Common myeloid progenitor, CD34-positive (primary cell): ENCODE data around the gene DDN.

Source experiments
- CTCF ChIA-PET: fragments of 350-600 bp; sonication (Branson Sonifier 250); formaldehyde crosslinking; loops from one replicate; lab custom pipeline; 2021; ENCODE audit warnings: antibody characterized with exemption; lab: Charles Lee
- POLR2A ChIA-PET: fragments of 350-600 bp; sonication (Branson Sonifier 250); formaldehyde crosslinking; loops from one replicate; lab custom pipeline; 2021; ENCODE audit warnings: antibody characterized with exemption; lab: Charles Lee
- DNase-seq, 3 donors: peaks; one replicate each; pipeline versions ENCODE4 v3.0.0 to v3.0.0-alpha.2; 2013
- H3K27ac ChIP-seq, 2 experiments: 1 replicate in 1 of 2; 2 replicates in 1 of 2; pipeline ENCODE4 v1.7.0; 2013; ENCODE audit warnings: inconsistent platforms in 2 of 2, low read length in 2 of 2, mild to moderate bottlenecking in 2 of 2, low read depth in 1 of 2, moderate library complexity in 1 of 2; ENCODE audit not compliant: severe bottlenecking in 2 of 2, insufficient read depth in 1 of 2, poor library complexity in 1 of 2
- H3K27me3 ChIP-seq, 5 experiments: replicated peaks in 2 of 5; 1 replicate in 3 of 5; 2 replicates in 2 of 5; pipeline versions ENCODE4 v1.6.1 to v1.7.0; 2013; ENCODE audit warnings: low read length in 4 of 5, mild to moderate bottlenecking in 2 of 5, moderate library complexity in 2 of 5, inconsistent platforms in 1 of 5; ENCODE audit not compliant: insufficient read depth in 5 of 5, control insufficient read depth in 4 of 5
- H3K36me3 ChIP-seq, 4 experiments: 1 replicate in 2 of 4; 2 replicates in 2 of 4; pipeline versions ENCODE4 v1.6.1 to v1.7.0; 2013; ENCODE audit warnings: low read length in 3 of 4, control low read depth in 1 of 4, mild to moderate bottlenecking in 1 of 4; ENCODE audit not compliant: control insufficient read depth in 4 of 4, insufficient read depth in 4 of 4
- H3K4me1 ChIP-seq, 4 experiments: 1 replicate in 3 of 4; 2 replicates in 1 of 4; pipeline versions ENCODE4 v1.6.1 to v1.7.1; 2013; ENCODE audit warnings: low read length in 3 of 4, mild to moderate bottlenecking in 3 of 4, control low read depth in 1 of 4, inconsistent platforms in 1 of 4, moderate library complexity in 1 of 4; ENCODE audit not compliant: control insufficient read depth in 4 of 4, insufficient read depth in 4 of 4; ENCODE audit errors: control extremely low read depth in 1 of 4
- H3K4me3 ChIP-seq, 7 experiments: 1 replicate in 4 of 7; 2 replicates in 3 of 7; pipeline versions ENCODE4 v1.5.1 to v1.7.0; 2013; ENCODE audit warnings: mild to moderate bottlenecking in 7 of 7, low read length in 6 of 7, moderate library complexity in 6 of 7, inconsistent platforms in 2 of 7, low read depth in 2 of 7, control low read depth in 1 of 7; ENCODE audit not compliant: insufficient read depth in 4 of 7, control insufficient read depth in 1 of 7; ENCODE audit errors: extremely low read depth in 1 of 7
- H3K9me3 ChIP-seq, 5 experiments: 1 replicate in 4 of 5; 2 replicates in 1 of 5; pipeline versions ENCODE4 v1.6.1 to v1.7.1; 2013; ENCODE audit warnings: low read length in 4 of 5, mild to moderate bottlenecking in 2 of 5, inconsistent platforms in 1 of 5, low read depth in 1 of 5, moderate library complexity in 1 of 5; ENCODE audit not compliant: control insufficient read depth in 4 of 5, insufficient read depth in 2 of 5; ENCODE audit errors: control extremely low read depth in 1 of 5
- WGBS: methylation state at CpG from one replicate; pipeline ENCODE4 v1.1.5; 2013; ENCODE audit not compliant: insufficient coverage; 5-methylcytosine and 5-hydroxymethylcytosine counted together

The DDN gene

GRCh38 chr12:49041881-49042484 is 42.8 kb upstream of the DDN start:
- H3K9me3 ChIP-seq: no peaks in the 10 kb centered on the region
- POLR2A ChIA-PET: no interaction called here

GRCh38 chr12:49041036-49041880 is 42.1 kb upstream of the DDN start:
- ChIA-PET CTCF (interaction anchor here (0.8 to 7.3 kb wide), 10 partner anchors 11 to 116 kb away, joined by 3 to 72 read pairs (median 5); partner anchors contain the start of gene FKBP11), POLR2A (no interaction called here)
- no peak overlapping the region for H3K4me3 ChIP-seq
- H3K27ac ChIP-seq: no peak overlapping the region
- peaks cover 21 to 96% (median 88%) of the 10 kb centered on the region in 4 experiments for H3K36me3 ChIP-seq
- WGBS: over 99% methylated on average over 17 of the region's 31 CpGs
- H3K27me3 ChIP-seq: no peaks in the 10 kb centered on the region
- H3K9me3 ChIP-seq: no peaks in the 10 kb centered on the region
- DNase-seq: no peak
- no peaks in the 10 kb centered on the region for H3K4me1 ChIP-seq

More at GRCh38 chr12:49041881-49042484, 42.8 kb upstream of the DDN start:
- no peak for DNase-seq
- H3K4me3 ChIP-seq: no peak overlapping the region
- no peak overlapping the region for H3K27ac ChIP-seq
- H3K36me3 ChIP-seq: peaks cover 21 to 98% (median 89%) of the 10 kb centered on the region in 4 experiments
- H3K4me1 ChIP-seq: no peaks in the 10 kb centered on the region
- WGBS: 97% methylated on average over 11 of the region's 18 CpGs
- CTCF ChIA-PET: interaction anchor here (0.8 to 8.1 kb wide), 11 partner anchors 9 to 117 kb away, joined by 3 to 121 read pairs (median 5); partner anchors contain the start of genes FKBP11 and KMT2D
- no peaks in the 10 kb centered on the region for H3K27me3 ChIP-seq

- no peak for DNase-seq
- POLR2A ChIA-PET: interaction anchor here (0.7 kb wide), 1 partner anchor 56 kb away, joined by 3 read pairs; no protein-coding TSS in a partner anchor
- H3K9me3 ChIP-seq: no peaks in the 10 kb centered on the region
- no peak overlapping the region for H3K4me3 ChIP-seq
- H3K27me3 ChIP-seq: no peaks in the 10 kb centered on the region
- H3K27ac ChIP-seq: no peak overlapping the region
- H3K4me1 ChIP-seq: no peaks in the 10 kb centered on the region
- WGBS: 98% methylated on average over 11 of the region's 14 CpGs
- CTCF ChIA-PET: interaction anchor here (0.6 to 7.3 kb wide), 9 partner anchors 9 to 56 kb away, joined by 3 to 72 read pairs (median 8); no protein-coding TSS in a partner anchor
- H3K36me3 ChIP-seq: peaks cover 21 to 94% (median 85%) of the 10 kb centered on the region in 4 experiments
These were observed 41.2 kb upstream of the DDN start for GRCh38 chr12:49040364-49040855.

DNA sequence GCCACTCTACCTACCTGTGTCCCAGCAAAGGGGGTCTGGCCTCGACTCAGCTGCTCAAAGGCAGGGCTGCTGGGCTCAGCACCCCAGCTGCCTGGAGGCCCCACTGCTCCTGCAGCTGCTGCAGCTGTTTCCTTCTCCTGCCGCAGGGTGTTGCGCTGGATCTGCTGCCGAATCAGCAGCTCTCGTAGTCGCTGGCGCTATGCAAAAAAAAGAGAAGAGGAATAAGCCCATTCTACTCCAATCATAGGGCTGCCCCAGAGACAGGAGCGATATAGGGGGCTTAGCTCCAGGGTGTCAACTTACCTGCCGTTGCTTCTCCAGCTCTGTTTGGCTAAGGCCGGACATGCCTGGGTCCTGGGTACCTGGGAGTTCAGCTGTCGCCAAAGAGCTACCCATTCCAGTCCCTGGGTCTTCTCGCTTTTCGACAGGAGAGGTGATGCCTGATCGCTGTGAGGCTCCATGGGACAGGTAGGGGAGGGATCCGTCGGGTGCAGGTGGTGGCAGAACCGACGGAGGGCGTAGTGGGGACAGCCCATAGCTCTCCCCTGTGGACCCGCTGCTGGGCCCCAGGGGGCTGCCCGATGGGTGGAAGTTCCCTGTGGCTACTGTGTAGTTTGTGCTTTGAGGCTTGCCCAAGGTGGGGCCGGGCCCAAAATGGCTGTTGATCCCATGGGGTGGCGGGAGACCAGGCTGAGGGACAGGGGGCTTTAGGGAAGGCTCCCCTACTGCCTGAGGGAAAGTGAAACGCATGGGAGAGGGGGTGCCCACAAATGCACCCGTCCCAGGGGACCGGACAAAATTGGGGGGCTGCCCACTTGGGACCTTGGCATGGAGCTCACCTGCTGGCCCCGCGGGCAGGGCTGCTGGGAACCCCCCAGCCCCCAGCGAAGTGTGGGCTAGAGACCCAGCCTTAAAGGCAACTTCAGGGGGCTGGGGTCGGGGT is 40.5 kb upstream of the DDN start:
- Histone ChIP-seq H3K36me3 (peaks cover 21 to 94% (median 86%) of the 10 kb centered on the region in 4 experiments), H3K4me1 (no peaks in the 10 kb centered on the region), H3K27ac (no peak overlapping the region), H3K9me3 (no peaks in the 10 kb centered on the region), H3K27me3 (no peaks in the 10 kb centered on the region), H3K4me3 (no peak overlapping the region)
- no peak for DNase-seq
- ChIA-PET POLR2A (interaction anchor here (0.7 kb wide), 1 partner anchor 55 kb away, joined by 3 read pairs; no protein-coding TSS in a partner anchor), CTCF (interaction anchor here (0.6 to 7.3 kb wide), 12 partner anchors 9 to 67 kb away, joined by 3 to 72 read pairs (median 8); partner anchors contain the start of gene DDN)
- WGBS: 97% methylated on average over 24 of the region's 30 CpGs

DNA sequence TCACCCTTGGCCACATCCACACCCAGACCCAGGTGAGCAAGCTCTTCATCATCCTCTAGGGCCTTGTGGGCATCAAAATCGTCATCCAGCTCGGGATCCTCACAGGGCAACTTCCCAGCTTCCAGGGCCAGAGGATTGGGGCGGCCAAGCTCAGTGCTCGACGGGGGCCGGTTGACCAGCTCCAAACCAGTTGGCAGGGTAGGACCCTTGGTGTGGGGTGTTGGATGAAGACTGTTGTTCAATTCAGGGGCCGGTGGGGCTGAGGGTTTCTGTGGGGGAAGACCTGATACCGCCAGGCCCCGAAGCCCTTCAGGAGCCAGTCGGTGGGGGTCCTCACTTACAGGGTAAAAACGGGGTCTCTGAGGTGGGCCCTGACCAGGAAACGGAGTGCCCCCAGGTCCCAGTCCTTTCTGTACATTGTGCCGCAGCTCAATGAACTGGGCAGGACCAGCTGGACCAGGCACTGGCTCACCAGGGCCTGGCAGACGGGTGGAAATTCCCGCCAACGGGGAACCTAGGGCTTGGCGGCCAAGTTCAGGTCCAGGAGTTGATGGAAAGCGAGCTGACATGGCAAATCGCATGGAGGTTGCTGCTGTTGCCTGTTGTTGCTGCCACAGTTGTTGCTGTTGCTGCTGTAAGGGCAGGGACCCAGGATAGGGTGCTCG is 39.2 kb upstream of the DDN start:
- Histone ChIP-seq H3K36me3 (peaks cover 21 to 94% (median 88%) of the 10 kb centered on the region in 4 experiments), H3K9me3 (no peaks in the 10 kb centered on the region), H3K27me3 (no peaks in the 10 kb centered on the region)

GRCh38 chr12:49037947-49038237 is 38.7 kb upstream of the DDN start:
- ChIA-PET CTCF (interaction anchor here (1.1 to 10.7 kb wide), 12 partner anchors 8 to 114 kb away, joined by 3 to 121 read pairs (median 8); partner anchors contain the start of genes DDN and WNT1), POLR2A (interaction anchor here (1.4 kb wide), 1 partner anchor 24 kb away, joined by 3 read pairs; no protein-coding TSS in a partner anchor)
- Histone ChIP-seq H3K9me3 (no peaks in the 10 kb centered on the region), H3K4me1 (no peaks in the 10 kb centered on the region), H3K27me3 (no peaks in the 10 kb centered on the region), H3K4me3 (no peak overlapping the region), H3K36me3 (peaks cover 17 to 94% (median 87%) of the 10 kb centered on the region in 4 experiments), H3K27ac (no peak overlapping the region)
- no peak for DNase-seq
- WGBS: 92% methylated on average over 7 of the region's 7 CpGs

More for the DNA sequence above, 39.2 kb upstream of the DDN start:
- POLR2A ChIA-PET: no interaction called here
- Histone ChIP-seq H3K4me1 (no peaks in the 10 kb centered on the region), H3K4me3 (no peak overlapping the region), H3K27ac (no peak overlapping the region)
- CTCF ChIA-PET: interaction anchor here (0.8 to 7.3 kb wide), 14 partner anchors 9 to 114 kb away, joined by 3 to 72 read pairs (median 8); partner anchors contain the start of genes DDN and WNT1
- DNase-seq: no peak
- WGBS: 92% methylated on average over 13 of the region's 20 CpGs
